Anterior cingulate cortex (tissue), 58 donors: ENCODE data around the gene CLEC16A.

Experiments used
- DNase-seq, 58 donors: peaks; one replicate each; lab custom pipeline; 2025; lab: John Stamatoyannopoulos, UW

Gene CLEC16A

GRCh38 chr16:11104168-11105037 is 160.0 kb downstream of the CLEC16A start:
- peak in 4 of 58 donors; percentile 27 to 48 (median 40) for DNase-seq

GRCh38 chr16:11105038-11105903 is 160.9 kb downstream of the CLEC16A start:
- DNase-seq, result peak in 18 of 58 donors; percentile 7 to 68 (median 38)

GRCh38 chr16:11106726-11107125 is 162.4 kb downstream of the CLEC16A start:
- no peak for DNase-seq

- DNase-seq, result no peak
These were observed 163.6 kb downstream of the CLEC16A start for GRCh38 chr16:11107780-11108465.

GRCh38 chr16:11108466-11108805 is 164.1 kb downstream of the CLEC16A start:
- DNase-seq, result no peak

GRCh38 chr16:11109566-11109965 is 165.2 kb downstream of the CLEC16A start:
- no peak for DNase-seq

GRCh38 chr16:11111150-11111549 is 166.8 kb downstream of the CLEC16A start:
- peak in 1 of 58 donors; percentile 0 for DNase-seq

GRCh38 chr16:11111856-11112634 is 167.7 kb downstream of the CLEC16A start:
- DNase-seq, result peak in 2 of 58 donors; percentile 39

GRCh38 chr16:11112723-11113348 is 168.5 kb downstream of the CLEC16A start:
- no peak for DNase-seq

- DNase-seq, result no peak
These were observed 170.2 kb downstream of the CLEC16A start for GRCh38 chr16:11114366-11115164.

- DNase-seq, result no peak
These were observed 173.3 kb downstream of the CLEC16A start for GRCh38 chr16:11117576-11118211.

GRCh38 chr16:11118479-11118878 is 174.1 kb downstream of the CLEC16A start:
- no peak for DNase-seq

- no peak for DNase-seq
These were observed 176.8 kb downstream of the CLEC16A start for GRCh38 chr16:11121083-11121608.

GRCh38 chr16:11121914-11122692 is 177.7 kb downstream of the CLEC16A start:
- DNase-seq, result no peak

GRCh38 chr16:11123666-11124065 is 179.3 kb downstream of the CLEC16A start:
- no peak for DNase-seq

- no peak for DNase-seq
These were observed 181.6 kb downstream of the CLEC16A start for GRCh38 chr16:11125936-11126335.

- DNase-seq, result no peak
These were observed 182.2 kb downstream of the CLEC16A start for GRCh38 chr16:11126399-11127054.
